HepG2 (cell line): ENCODE data around the gene CDHR3. TPM values are rescaled to one million over a fixed set of nuclear protein-coding genes. Genes with fewer than 3 reads are reported as not detected.

ENCODE experiments used
- CEBPG ChIP-seq: IDR thresholded peaks from 2 replicates; pipeline ENCODE4 v1.6.1; 2016
- FOXO1 ChIP-seq: sonication (generic); formaldehyde crosslinking; IDR thresholded peaks from 2 replicates; pipeline ENCODE4 v1.4.0; 2020; ENCODE audit warnings: missing genetic modification reagents
- GABPA ChIP-seq, 2 experiments: IDR thresholded peaks; 2 replicates each; pipeline ENCODE4 v1.6.1; 2011 to 2016; ENCODE audit warnings: low read depth in 2 of 2, low read length in 1 of 2, missing biosample characterization in 1 of 2, missing genetic modification characterization in 1 of 2
- MAF1 ChIP-seq: sonication (generic); formaldehyde crosslinking; IDR thresholded peaks from 2 replicates; pipeline ENCODE4 v1.5.0; 2020; ENCODE audit warnings: missing genetic modification reagents, borderline replicate concordance
- MEF2D ChIP-seq: sonication (generic); formaldehyde crosslinking; IDR thresholded peaks from 2 replicates; pipeline ENCODE4 v1.5.1; 2020; ENCODE audit warnings: mild to moderate bottlenecking, missing genetic modification reagents
- NBN ChIP-seq: fragments of 450-650 bp; conservative IDR thresholded peaks from 2 replicates; pipeline ENCODE4 v1.6.1; 2017
- NFE2L1 ChIP-seq: sonication (generic); formaldehyde crosslinking; IDR thresholded peaks from 2 replicates; pipeline ENCODE4 v1.4.0; 2020; ENCODE audit warnings: missing genetic modification reagents, mild to moderate bottlenecking, borderline replicate concordance
- POLR2AphosphoS2 ChIP-seq: IDR thresholded peaks from 2 replicates; pipeline ENCODE4 v1.6.1; 2011; ENCODE audit warnings: low read depth, low read length, improper control_type of control experiment
- PRPF4 ChIP-seq: fragments of 200-400 bp; formaldehyde crosslinking; IDR thresholded peaks from 2 replicates; pipeline ENCODE4 v1.6.1; 2016; ENCODE audit warnings: low read length, low read depth; ENCODE audit not compliant: poor library complexity, severe bottlenecking
- RNF2 ChIP-seq: fragments of 450-650 bp; conservative IDR thresholded peaks from 2 replicates; pipeline ENCODE4 v1.6.1; 2016; ENCODE audit warnings: low read depth
- RXRB ChIP-seq: IDR thresholded peaks from 2 replicates; pipeline ENCODE4 v1.6.1; 2016; ENCODE audit warnings: borderline replicate concordance, missing genetic modification reagents, missing compliant biosample characterization
- STAG1 ChIP-seq: sonication (generic); formaldehyde crosslinking; IDR thresholded peaks from 2 replicates; pipeline ENCODE4 v1.4.0; 2020; ENCODE audit warnings: missing genetic modification reagents
- THAP11 ChIP-seq: IDR thresholded peaks from 2 replicates; pipeline ENCODE4 v1.6.1; 2016; ENCODE audit warnings: missing biosample characterization, missing genetic modification reagents
- ZNF264 ChIP-seq: sonication (generic); formaldehyde crosslinking; IDR thresholded peaks from 2 replicates; pipeline ENCODE4 v1.4.0; 2020; ENCODE audit warnings: missing genetic modification reagents
- ZNF558 ChIP-seq: sonication (generic); formaldehyde crosslinking; IDR thresholded peaks from 2 replicates; pipeline ENCODE4 v1.9.0; 2022; ENCODE audit warnings: mild to moderate bottlenecking, missing genetic modification reagents, borderline replicate concordance
- ZNF788 ChIP-seq: sonication (generic); formaldehyde crosslinking; IDR thresholded peaks from 2 replicates; pipeline ENCODE4 v1.5.0; 2020; ENCODE audit warnings: mild to moderate bottlenecking, missing genetic modification reagents, borderline replicate concordance
- ZNF790 ChIP-seq: sonication (generic); formaldehyde crosslinking; IDR thresholded peaks from 2 replicates; pipeline ENCODE4 v1.8.0; 2022; ENCODE audit warnings: missing genetic modification reagents, mild to moderate bottlenecking, borderline replicate concordance
- ZNF879 ChIP-seq: sonication (generic); formaldehyde crosslinking; IDR thresholded peaks from 2 replicates; pipeline ENCODE4 v1.8.1; 2023; ENCODE audit warnings: missing genetic modification reagents
- ZSCAN21 ChIP-seq: sonication (generic); formaldehyde crosslinking; IDR thresholded peaks from 2 replicates; pipeline ENCODE4 v1.8.0; 2022; ENCODE audit warnings: mild to moderate bottlenecking, missing genetic modification reagents, moderate library complexity, borderline replicate concordance
- polyA plus RNA-seq, 8 experiments: library from polyadenylated mRNA; depleted of rRNA in 3 of 8; stranded (reverse) in 7 of 8; unstranded in 1 of 8; fragments of >200 nt; fragmentation: Illumina TruSeq in 4 of 8; extraction: Trizol in 4 of 8; gene quantifications; 2 replicates each; pipeline versions ENCODE4 v1.2.1 to v1.2.3, GENCODE V29; 2011 to 2016; ENCODE audit warnings: low read depth in 4 of 8, missing spikeins in 1 of 8, mixed read lengths in 1 of 8; ENCODE audit not compliant: insufficient read depth in 1 of 8
- total RNA-seq, 5 experiments: library from RNA; depleted of rRNA; stranded (reverse); fragments of >200 nt; fragmentation: Illumina TruSeq; extraction: Trizol; gene quantifications; 2 replicates each; pipeline ENCODE4 v1.2.3, GENCODE V29; 2016; ENCODE audit warnings: low read depth in 1 of 5
- TF ChIP-seq, protein P1 (sequence below): sonication (generic); formaldehyde crosslinking; IDR thresholded peaks from 2 replicates; pipeline ENCODE4 v1.8.0; 2022; ENCODE audit warnings: missing genetic modification reagents, mild to moderate bottlenecking, inconsistent platforms, borderline replicate concordance
- TF ChIP-seq, protein P2 (sequence below): sonication (generic); formaldehyde crosslinking; IDR thresholded peaks from 2 replicates; pipeline ENCODE4 v1.8.0; 2022; ENCODE audit warnings: missing genetic modification reagents, mild to moderate bottlenecking, moderate library complexity, borderline replicate concordance
- TF ChIP-seq, protein P3 (sequence below): sonication (generic); formaldehyde crosslinking; IDR thresholded peaks from 2 replicates; pipeline ENCODE4 v1.5.0; 2020; ENCODE audit warnings: missing genetic modification reagents
- TF ChIP-seq, protein P4 (sequence below): sonication (generic); formaldehyde crosslinking; IDR thresholded peaks from 2 replicates; pipeline ENCODE4 v1.5.1; 2020; ENCODE audit warnings: missing genetic modification reagents, mild to moderate bottlenecking, borderline replicate concordance

CDHR3 gene
- total and polyA plus RNA-seq, 2 of the 13 experiments (the other 11 are each of a cell fraction or from before 2014, with no cell fraction given) = 6.5 to 11.8 TPM

DNA sequence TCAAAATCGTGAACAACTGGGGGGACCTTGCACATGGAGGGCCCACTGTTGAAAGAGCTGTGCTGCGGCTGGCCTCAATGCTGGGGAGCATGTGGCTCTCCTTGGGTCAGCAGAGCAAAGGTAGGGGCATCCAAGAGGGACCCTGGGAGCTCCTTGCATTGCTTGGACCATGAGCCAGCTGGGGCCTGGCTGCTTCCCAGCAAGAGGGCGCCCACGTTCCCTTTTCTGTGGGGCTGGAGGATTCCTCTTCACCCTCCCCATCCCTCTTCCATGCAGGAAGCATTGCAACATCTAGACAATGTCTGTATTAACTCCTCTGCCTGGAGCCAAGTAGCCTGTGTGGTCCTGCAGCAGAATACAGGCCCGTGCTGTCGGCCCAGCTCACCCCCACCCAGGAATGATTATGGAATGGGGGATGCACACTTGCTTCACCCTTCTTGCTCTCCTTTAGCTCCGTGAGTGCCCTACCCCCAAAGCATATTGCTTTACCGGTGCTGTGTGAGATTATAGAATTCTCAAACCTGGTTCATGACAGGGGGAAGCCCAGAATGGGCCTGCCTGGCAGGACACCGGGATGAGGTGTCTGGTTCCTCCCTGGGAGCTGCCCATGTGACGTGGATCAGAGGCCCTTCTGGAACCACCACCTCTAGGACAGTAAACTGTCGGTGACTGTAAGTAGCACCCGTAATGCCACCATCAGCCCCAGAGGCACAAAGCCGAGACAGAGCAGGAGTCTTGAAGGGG is 87.1 kb downstream of the CDHR3 start (continued):
- TF ChIP-seq, protein P1, sequence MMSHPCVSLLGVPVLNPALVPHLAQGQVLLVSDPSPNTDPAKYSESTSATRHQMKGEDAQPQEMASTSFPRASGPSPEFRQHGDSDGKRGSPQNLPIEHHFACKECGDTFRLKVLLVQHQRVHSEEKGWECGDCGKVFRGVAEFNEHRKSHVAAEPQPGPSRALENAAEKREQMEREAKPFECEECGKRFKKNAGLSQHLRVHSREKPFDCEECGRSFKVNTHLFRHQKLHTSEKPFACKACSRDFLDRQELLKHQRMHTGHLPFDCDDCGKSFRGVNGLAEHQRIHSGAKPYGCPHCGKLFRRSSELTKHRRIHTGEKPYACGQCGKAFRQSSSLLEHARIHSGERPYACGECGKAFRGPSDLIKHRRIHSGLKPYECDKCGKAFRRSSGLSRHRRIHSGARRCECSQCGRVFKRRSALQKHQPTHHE (CRISPR knock-in tag) = no peak
- no peak for TF ChIP-seq RNF2
- TF ChIP-seq STAG1 (CRISPR knock-in tag) = peak; percentile 75
- TF ChIP-seq MEF2D (CRISPR knock-in tag) = no peak
- TF ChIP-seq NBN = no peak
- TF ChIP-seq CEBPG = peak; percentile 92
- TF ChIP-seq, protein P2, sequence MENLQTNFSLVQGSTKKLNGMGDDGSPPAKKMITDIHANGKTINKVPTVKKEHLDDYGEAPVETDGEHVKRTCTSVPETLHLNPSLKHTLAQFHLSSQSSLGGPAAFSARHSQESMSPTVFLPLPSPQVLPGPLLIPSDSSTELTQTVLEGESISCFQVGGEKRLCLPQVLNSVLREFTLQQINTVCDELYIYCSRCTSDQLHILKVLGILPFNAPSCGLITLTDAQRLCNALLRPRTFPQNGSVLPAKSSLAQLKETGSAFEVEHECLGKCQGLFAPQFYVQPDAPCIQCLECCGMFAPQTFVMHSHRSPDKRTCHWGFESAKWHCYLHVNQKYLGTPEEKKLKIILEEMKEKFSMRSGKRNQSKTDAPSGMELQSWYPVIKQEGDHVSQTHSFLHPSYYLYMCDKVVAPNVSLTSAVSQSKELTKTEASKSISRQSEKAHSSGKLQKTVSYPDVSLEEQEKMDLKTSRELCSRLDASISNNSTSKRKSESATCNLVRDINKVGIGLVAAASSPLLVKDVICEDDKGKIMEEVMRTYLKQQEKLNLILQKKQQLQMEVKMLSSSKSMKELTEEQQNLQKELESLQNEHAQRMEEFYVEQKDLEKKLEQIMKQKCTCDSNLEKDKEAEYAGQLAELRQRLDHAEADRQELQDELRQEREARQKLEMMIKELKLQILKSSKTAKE (CRISPR knock-in tag) = no peak
- peak; percentile 48; the same call in 1 of the 2 replicates for TF ChIP-seq ZNF788 (CRISPR knock-in tag)
- TF ChIP-seq ZNF264 = no peak
- peak; percentile 39; the same call in 1 of the 2 replicates for TF ChIP-seq RXRB (CRISPR knock-in tag)
- no peak for TF ChIP-seq ZSCAN21 (CRISPR knock-in tag)
- no peak for TF ChIP-seq POLR2AphosphoS2
- TF ChIP-seq, protein P3, sequence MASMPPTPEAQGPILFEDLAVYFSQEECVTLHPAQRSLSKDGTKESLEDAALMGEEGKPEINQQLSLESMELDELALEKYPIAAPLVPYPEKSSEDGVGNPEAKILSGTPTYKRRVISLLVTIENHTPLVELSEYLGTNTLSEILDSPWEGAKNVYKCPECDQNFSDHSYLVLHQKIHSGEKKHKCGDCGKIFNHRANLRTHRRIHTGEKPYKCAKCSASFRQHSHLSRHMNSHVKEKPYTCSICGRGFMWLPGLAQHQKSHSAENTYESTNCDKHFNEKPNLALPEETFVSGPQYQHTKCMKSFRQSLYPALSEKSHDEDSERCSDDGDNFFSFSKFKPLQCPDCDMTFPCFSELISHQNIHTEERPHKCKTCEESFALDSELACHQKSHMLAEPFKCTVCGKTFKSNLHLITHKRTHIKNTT (CRISPR knock-in tag) = no peak
- no peak for TF ChIP-seq ZNF558
- no peak for TF ChIP-seq ZNF790
- TF ChIP-seq THAP11 (CRISPR knock-in tag) = no peak; the same call in 1 of the 2 replicates
- no peak for TF ChIP-seq NFE2L1
- TF ChIP-seq PRPF4 = no peak
- TF ChIP-seq, protein P4, sequence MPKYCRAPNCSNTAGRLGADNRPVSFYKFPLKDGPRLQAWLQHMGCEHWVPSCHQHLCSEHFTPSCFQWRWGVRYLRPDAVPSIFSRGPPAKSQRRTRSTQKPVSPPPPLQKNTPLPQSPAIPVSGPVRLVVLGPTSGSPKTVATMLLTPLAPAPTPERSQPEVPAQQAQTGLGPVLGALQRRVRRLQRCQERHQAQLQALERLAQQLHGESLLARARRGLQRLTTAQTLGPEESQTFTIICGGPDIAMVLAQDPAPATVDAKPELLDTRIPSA (CRISPR knock-in tag) = no peak
- no peak for TF ChIP-seq GABPA (IDR thresholded peaks at IDR 0.05; ENCODE audit: low read depth, low read length)
- no peak for TF ChIP-seq GABPA (CRISPR knock-in tag; IDR thresholded peaks at IDR 0.05; ENCODE audit: low read depth)
- TF ChIP-seq MAF1 (CRISPR knock-in tag) = no peak
- no peak for TF ChIP-seq FOXO1 (CRISPR knock-in tag)
- no peak for TF ChIP-seq ZNF879 (CRISPR knock-in tag)
